IMR-90 (cell line): ENCODE measurements around the gene SLC2A2. TPM values are rescaled to one million over a fixed set of nuclear protein-coding genes. Genes with fewer than 3 reads are reported as not detected.

Experiments
- ATAC-seq: fragments of 200-7000 bp; cut with Tn5 transposase; 2 replicates; pipeline ENCODE4 v1.9.1; 2020; ENCODE audit warnings: low read depth, mild to moderate bottlenecking, moderate library complexity
- BruUV-seq: library from RNA; stranded (reverse); fragments of 400-500 nt; replicated peaks from 2 replicates; lab custom pipeline; 2021; lab: Mats Ljungman, UMichigan
- CTCF ChIA-PET: fragments of 300-600 bp; formaldehyde crosslinking; extraction: SDS; loops from one replicate; lab custom pipeline; 2021; ENCODE audit warnings: antibody characterized with exemption; lab: Yijun Ruan, JAX
- POLR2A ChIA-PET: fragments of 300-600 bp; sonication (Branson Sonifier 250); formaldehyde crosslinking; loops from one replicate; lab custom pipeline; 2022; ENCODE audit warnings: antibody characterized with exemption; ENCODE audit not compliant: unreplicated experiment; lab: Charles Lee
- DNase-seq: peaks from one replicate; pipeline ENCODE4 v3.0.0; 2013
- H2AFZ ChIP-seq: replicated peaks from 2 replicates; pipeline ENCODE3; 2013; ENCODE audit warnings: low read length, mild to moderate bottlenecking; ENCODE audit not compliant: poor library complexity
- H2AK5ac ChIP-seq: 2 replicates; pipeline ENCODE4 v1.6.1; 2013; ENCODE audit warnings: low read depth, low read length, inconsistent platforms
- H2AK9ac ChIP-seq: replicated peaks from 2 replicates; pipeline ENCODE3; 2013; ENCODE audit warnings: mild to moderate bottlenecking, low read depth, low read length, moderate library complexity; ENCODE audit not compliant: poor library complexity
- H2BK120ac ChIP-seq: 2 replicates; pipeline ENCODE4 v1.6.1; 2013; ENCODE audit warnings: low read depth, low read length, inconsistent platforms
- H2BK15ac ChIP-seq: 3 replicates; pipeline ENCODE4 v1.6.1; 2013; ENCODE audit warnings: low read depth, low read length, inconsistent platforms
- H2BK20ac ChIP-seq: 2 replicates; pipeline ENCODE4 v1.6.1; 2013; ENCODE audit warnings: low read depth, mild to moderate bottlenecking, inconsistent platforms, low read length, moderate library complexity
- H2BK5ac ChIP-seq: 2 replicates; pipeline ENCODE4 v1.6.1; 2013; ENCODE audit warnings: mild to moderate bottlenecking, low read depth, low read length, inconsistent platforms; ENCODE audit not compliant: poor library complexity, severe bottlenecking
- H3K14ac ChIP-seq: replicated peaks from 2 replicates; pipeline ENCODE4 v1.6.1; 2013; ENCODE audit warnings: low read depth, low read length, inconsistent platforms
- H3K18ac ChIP-seq: 2 replicates; pipeline ENCODE4 v1.6.1; 2013; ENCODE audit warnings: low read depth, low read length, control low read depth
- H3K23ac ChIP-seq: 2 replicates; pipeline ENCODE4 v1.6.1; 2013; ENCODE audit warnings: low read depth, low read length, inconsistent platforms
- H3K27ac ChIP-seq: 2 replicates; pipeline ENCODE4 v1.5.1; 2013; ENCODE audit warnings: mild to moderate bottlenecking, control low read depth, low read length; ENCODE audit not compliant: insufficient read depth
- H3K27me3 ChIP-seq: 2 replicates; pipeline ENCODE4 v1.6.1; 2013; ENCODE audit warnings: low read length; ENCODE audit not compliant: control insufficient read depth, insufficient read depth
- H3K36me3 ChIP-seq: 2 replicates; pipeline ENCODE4 v1.6.1; 2013; ENCODE audit warnings: low read length, mixed read lengths; ENCODE audit not compliant: control insufficient read depth, insufficient read depth
- H3K4ac ChIP-seq: 2 replicates; pipeline ENCODE4 v1.6.1; 2013; ENCODE audit warnings: low read depth, low read length, inconsistent platforms
- H3K4me1 ChIP-seq: 2 replicates; pipeline ENCODE4 v1.6.1; 2013; ENCODE audit warnings: low read length, mixed read lengths; ENCODE audit not compliant: control insufficient read depth, insufficient read depth
- H3K4me2 ChIP-seq: 2 replicates; pipeline ENCODE4 v1.6.1; 2013; ENCODE audit warnings: low read depth, mild to moderate bottlenecking, control low read depth, low read length, moderate library complexity
- H3K4me3 ChIP-seq: 2 replicates; pipeline ENCODE4 v1.5.1; 2013; ENCODE audit warnings: low read depth, mild to moderate bottlenecking, control low read depth, low read length, moderate library complexity; ENCODE audit not compliant: insufficient read depth
- H3K56ac ChIP-seq: 2 replicates; pipeline ENCODE4 v1.6.1; 2013; ENCODE audit warnings: low read length, inconsistent platforms; ENCODE audit not compliant: insufficient read depth; ENCODE audit errors: extremely low read depth
- H3K79me1 ChIP-seq, 2 experiments: 2 replicates each; pipeline ENCODE4 v1.6.1; 2013; ENCODE audit warnings: low read length in 2 of 2, inconsistent platforms in 1 of 2, low read depth in 1 of 2
- H3K9ac ChIP-seq: 2 replicates; pipeline ENCODE4 v1.6.1; 2013; ENCODE audit warnings: low read depth, low read length, control low read depth
- H3K9me1 ChIP-seq: 2 replicates; pipeline ENCODE4 v1.6.1; 2013; ENCODE audit warnings: low read length, inconsistent platforms; ENCODE audit not compliant: insufficient read depth
- H3K9me3 ChIP-seq: 2 replicates; pipeline ENCODE4 v1.6.1; 2013; ENCODE audit warnings: low read length; ENCODE audit not compliant: control insufficient read depth, insufficient read depth
- H4K20me1 ChIP-seq: 2 replicates; pipeline ENCODE4 v1.6.1; 2013; ENCODE audit warnings: low read length, inconsistent platforms; ENCODE audit not compliant: insufficient read depth
- H4K5ac ChIP-seq: 2 replicates; pipeline ENCODE4 v1.6.1; 2013; ENCODE audit warnings: mild to moderate bottlenecking, low read depth, low read length, control low read depth
- H4K8ac ChIP-seq, 2 experiments: 2 replicates each; pipeline ENCODE4 v1.6.1; 2013; ENCODE audit warnings: low read depth in 2 of 2, low read length in 2 of 2, control low read depth in 1 of 2, inconsistent platforms in 1 of 2
- H4K91ac ChIP-seq: 2 replicates; pipeline ENCODE4 v1.6.1; 2013; ENCODE audit warnings: low read depth, low read length, inconsistent platforms; ENCODE audit not compliant: insufficient read depth
- POLR2A ChIP-seq: IDR thresholded peaks from 2 replicates; pipeline ENCODE4 v1.6.1; 2012; ENCODE audit warnings: mild to moderate bottlenecking, low read depth, low read length
- RAD21 ChIP-seq: IDR thresholded peaks from 2 replicates; pipeline ENCODE4 v1.6.1; 2012; ENCODE audit warnings: low read length, improper control_type of control experiment
- RCOR1 ChIP-seq: IDR thresholded peaks from 2 replicates; pipeline ENCODE4 v1.6.1; 2012; ENCODE audit warnings: mild to moderate bottlenecking, low read length, improper control_type of control experiment; ENCODE audit not compliant: insufficient replicate concordance
- WGBS, 2 experiments: methylation state at CpG; one replicate each; pipeline versions ENCODE4 v1.1.5 to v1.1.7; 2013; ENCODE audit warnings: missing lambda C conversion rate in 2 of 2; ENCODE audit not compliant: insufficient read length in 1 of 2; ENCODE audit errors: extremely low coverage in 2 of 2; 5-methylcytosine and 5-hydroxymethylcytosine counted together
- dilution Hi-C: fragments of 300-500 bp; cut with HindIII; formaldehyde crosslinking; loops from one replicate; pipeline ENCODE4 v1.14.3; 2018; ENCODE audit warnings: low sequenced_read_pairs; ENCODE audit not compliant: unreplicated experiment
- in situ Hi-C: fragments of 300-500 bp; cut with MboI; formaldehyde crosslinking; loops from 3 replicates; pipeline ENCODE4 v1.14.3; 2019; ENCODE audit warnings: low sequenced_read_pairs, inconsistent platforms, mixed read lengths
- intact Hi-C: fragments of 100-400 bp; cut with micrococcal nuclease; formaldehyde crosslinking; loops from 2 replicates; pipeline ENCODE4 v1.10.0; 2022
- polyA plus RNA-seq, 3 experiments: library from polyadenylated mRNA; depleted of rRNA; stranded (reverse); fragments of >200 nt; gene quantifications; 2 replicates each; pipeline ENCODE4 v1.2.3, GENCODE V29; 2012; ENCODE audit warnings: low replicate concordance in 1 of 3
- total RNA-seq: library from RNA; depleted of rRNA; stranded (reverse); fragments of >200 nt; gene quantifications from 2 replicates; pipeline ENCODE4 v1.2.3, GENCODE V29; 2012

The SLC2A2 gene
- total and polyA plus RNA-seq, 2 of the 4 experiments (the other 2 are of a cell fraction) = not detected

- in situ Hi-C loops (no loop called here), intact Hi-C loops (no loop called here), dilution Hi-C loops (no loop called here)
- Histone ChIP-seq H2AK9ac (no peak overlapping the region), H3K27me3 (no peaks in the 10 kb centered on the region), H3K4me2 (no peak overlapping the region), H3K9me3 (no peaks in the 10 kb centered on the region), H3K23ac (no peak overlapping the region), H2AFZ (no peak overlapping the region), H3K4ac (no peak overlapping the region), H4K20me1 (no peaks in the 10 kb centered on the region), H3K56ac (no peak overlapping the region), H2BK5ac (peak overlapping the region; percentile 0), H3K4me1 (no peaks in the 10 kb centered on the region), H4K91ac (no peak overlapping the region), H2BK15ac (no peak overlapping the region), H3K14ac (no peak overlapping the region), H3K36me3 (no peaks in the 10 kb centered on the region), H2AK5ac (no peak overlapping the region), H2BK120ac (no peak overlapping the region), H3K9ac (no peak overlapping the region), H3K27ac (no peak overlapping the region), H4K5ac (no peak overlapping the region; the same call in 1 of the 2 replicates), H2BK20ac (no peak overlapping the region; the same call in 1 of the 2 replicates), H3K4me3 (no peak overlapping the region), H3K18ac (peak overlapping the region; percentile 52; the same call in 1 of the 2 replicates), H3K79me1 (no peaks in the 10 kb centered on the region), H4K8ac (no peak overlapping the region), H3K9me1 (no peaks in the 10 kb centered on the region; the same call in 1 of the 2 replicates)
- peak; percentile 35 for DNase-seq
- ATAC-seq = no peak
- CTCF ChIA-PET = no interaction called here
- BruUV-seq = no TSS peak
- TF ChIP-seq RAD21 (no peak), POLR2A (no peak), RCOR1 (no peak)
- no CpG with 5 or more reads among the region's 2 CpGs for WGBS, 2 experiments
- POLR2A ChIA-PET = no interaction called here
Observed at GRCh38 chr3:170992854-170993253, 33.7 kb downstream of the SLC2A2 start.
